OCI-LY3 (cell line): Measurements from ENCODE around the gene ZNF19.

Experiments
- EZH2phosphoT487 ChIP-seq: fragments of 200-600 bp; shearing (Covaris generic); IDR thresholded peaks from 2 replicates; pipeline ENCODE4 v1.6.1; 2018; ENCODE audit warnings: antibody characterized with exemption, mixed run types, low read depth
- TF ChIP-seq, protein P1 (sequence below): fragments of 200-600, 300-600 bp; sonication (generic); IDR thresholded peaks from 2 replicates; pipeline ENCODE4 v1.5.1; 2014; ENCODE audit warnings: antibody characterized with exemption, low read length, low read depth

DNA sequence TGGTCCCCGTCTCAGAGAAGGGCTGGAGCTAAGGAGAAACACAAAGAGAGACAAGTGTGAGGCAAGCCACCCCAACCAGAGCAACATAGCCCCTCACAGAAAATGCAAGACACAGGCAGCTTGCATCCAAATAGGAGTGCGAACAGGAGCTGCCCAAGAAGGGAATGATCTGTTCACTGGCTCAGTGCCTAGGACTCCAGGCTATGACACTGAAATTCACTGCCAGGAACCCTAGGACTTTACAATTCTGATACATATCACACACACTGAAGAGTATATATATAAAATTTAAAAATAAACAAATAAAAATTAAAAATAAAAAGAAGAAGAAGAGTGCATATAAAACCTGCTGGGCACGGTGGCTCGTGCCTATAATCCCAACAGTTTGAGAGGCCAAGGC, 32.3 kb downstream of the ZNF19 start:
- TF ChIP-seq, protein P1, sequence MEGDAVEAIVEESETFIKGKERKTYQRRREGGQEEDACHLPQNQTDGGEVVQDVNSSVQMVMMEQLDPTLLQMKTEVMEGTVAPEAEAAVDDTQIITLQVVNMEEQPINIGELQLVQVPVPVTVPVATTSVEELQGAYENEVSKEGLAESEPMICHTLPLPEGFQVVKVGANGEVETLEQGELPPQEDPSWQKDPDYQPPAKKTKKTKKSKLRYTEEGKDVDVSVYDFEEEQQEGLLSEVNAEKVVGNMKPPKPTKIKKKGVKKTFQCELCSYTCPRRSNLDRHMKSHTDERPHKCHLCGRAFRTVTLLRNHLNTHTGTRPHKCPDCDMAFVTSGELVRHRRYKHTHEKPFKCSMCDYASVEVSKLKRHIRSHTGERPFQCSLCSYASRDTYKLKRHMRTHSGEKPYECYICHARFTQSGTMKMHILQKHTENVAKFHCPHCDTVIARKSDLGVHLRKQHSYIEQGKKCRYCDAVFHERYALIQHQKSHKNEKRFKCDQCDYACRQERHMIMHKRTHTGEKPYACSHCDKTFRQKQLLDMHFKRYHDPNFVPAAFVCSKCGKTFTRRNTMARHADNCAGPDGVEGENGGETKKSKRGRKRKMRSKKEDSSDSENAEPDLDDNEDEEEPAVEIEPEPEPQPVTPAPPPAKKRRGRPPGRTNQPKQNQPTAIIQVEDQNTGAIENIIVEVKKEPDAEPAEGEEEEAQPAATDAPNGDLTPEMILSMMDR: no peak
- no peak for TF ChIP-seq EZH2phosphoT487
